HepG2 (cell line): Measurements from ENCODE around the gene DCTN3.

Experiments
- CTCF ChIP-seq: sonication (generic); formaldehyde crosslinking; IDR thresholded peaks from 2 replicates; pipeline ENCODE4 v1.5.0; 2020; ENCODE audit warnings: mild to moderate bottlenecking, missing genetic modification reagents, moderate library complexity
- GPBP1L1 ChIP-seq: sonication (generic); formaldehyde crosslinking; IDR thresholded peaks from 2 replicates; pipeline ENCODE4 v1.5.0; 2020; ENCODE audit warnings: mild to moderate bottlenecking, missing genetic modification reagents
- HDAC6 ChIP-seq: fragments of 200-600 bp; sonication (generic); IDR thresholded peaks from 2 replicates; pipeline ENCODE4 v1.7.0; 2017; ENCODE audit warnings: mild to moderate bottlenecking, antibody characterized with exemption, low read length, low read depth
- HNRNPL ChIP-seq: fragments of 200-400 bp; formaldehyde crosslinking; IDR thresholded peaks from 2 replicates; pipeline ENCODE4 v1.6.1; 2017; ENCODE audit warnings: mild to moderate bottlenecking, low read depth, low read length
- KAT2B ChIP-seq: fragments of 150-350 bp; IDR thresholded peaks from 2 replicates; pipeline ENCODE4 v1.6.1; 2014; ENCODE audit warnings: low read depth, low read length, borderline replicate concordance
- POLR2A ChIP-seq, 2 experiments: IDR thresholded peaks; 2 replicates each; pipeline ENCODE4 v1.6.1; 2011; ENCODE audit warnings: low read depth in 2 of 2, low read length in 2 of 2, mild to moderate bottlenecking in 1 of 2, moderate library complexity in 1 of 2; ENCODE audit not compliant: insufficient read depth in 1 of 2
- RAD21 ChIP-seq: fragments of 450-650 bp; formaldehyde crosslinking; IDR thresholded peaks from 2 replicates; pipeline ENCODE4 v1.5.0; 2020; ENCODE audit warnings: mild to moderate bottlenecking
- ZNF282 ChIP-seq: fragments of 450-650 bp; IDR thresholded peaks from 2 replicates; pipeline ENCODE4 v1.6.1; 2018; ENCODE audit not compliant: partially characterized antibody

- TF ChIP-seq HNRNPL = no peak
- peak; percentile 82 to 97 for TF ChIP-seq POLR2A (IDR thresholded peaks at IDR 0.05; ENCODE audit: insufficient read depth in 1 of 2, low read depth in 2 of 2, low read length in 2 of 2)
- no peak for TF ChIP-seq GPBP1L1 (CRISPR knock-in tag)
- TF ChIP-seq RAD21 = peak; percentile 3; the same call in 1 of the 2 replicates
- TF ChIP-seq CTCF (CRISPR knock-in tag) = peak; percentile 25; the same call in 1 of the 2 replicates
- no peak for TF ChIP-seq HDAC6
- no peak for TF ChIP-seq ZNF282
- no peak for TF ChIP-seq KAT2B
Measured at GRCh38 chr9:34611811-34612787, 8.2 kb downstream of the DCTN3 start, which contains the start of gene RPP25L.
